ENCODE measurements around the gene NCK1.

The NCK1 gene

DNA sequence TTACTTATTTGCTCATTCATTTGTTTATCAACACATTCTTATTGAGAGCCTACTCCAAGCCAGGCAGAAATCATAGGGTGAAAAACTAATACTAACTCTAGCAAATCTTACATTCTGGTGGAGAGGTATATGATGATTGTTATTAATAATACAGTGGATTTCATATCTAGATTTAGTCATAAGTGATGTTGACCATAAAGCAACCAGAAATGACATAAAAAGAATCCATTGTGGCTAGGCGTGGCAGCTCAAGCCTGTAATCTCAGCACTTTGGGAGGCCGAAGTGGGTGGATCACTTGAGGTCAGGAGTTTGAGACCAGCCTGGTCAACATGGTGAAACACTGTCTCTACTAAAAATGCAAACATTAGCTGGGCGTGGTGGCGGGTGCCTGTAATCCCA, 69.6 kb downstream of the NCK1 start:
- H3K4me1 ChIP-seq: no peaks in the 10 kb centered on the region
- H3K4me2 ChIP-seq (ENCODE audit: low read length): peak overlapping the region; percentile 52
- no peak overlapping the region for H2AFZ ChIP-seq
- no peak overlapping the region for H3K9ac ChIP-seq
- TF ChIP-seq CTCF (IDR thresholded peaks at IDR 0.05): no peak
- no peaks in the 10 kb centered on the region for H3K36me3 ChIP-seq (ENCODE audit: control insufficient read depth, insufficient read depth, low read length)
- no peaks in the 10 kb centered on the region for H3K27me3 ChIP-seq (ENCODE audit: control insufficient read depth, insufficient read depth, low read length)
- no peaks in the 10 kb centered on the region for H3K9me3 ChIP-seq (ENCODE audit: control insufficient read depth, low read length)
- H3K4me3 ChIP-seq (ENCODE audit: low read depth, low read length): peak overlapping the region; percentile 1
- no peak overlapping the region for H3K27ac ChIP-seq
- peaks cover 21% of the 10 kb centered on the region for H3K79me2 ChIP-seq

- no peak overlapping the region for H3K4me3 ChIP-seq (ENCODE audit: low read depth, low read length)
- no peaks in the 10 kb centered on the region for H3K4me1 ChIP-seq
- no peak overlapping the region for H3K4me2 ChIP-seq (ENCODE audit: low read length)
- no peaks in the 10 kb centered on the region for H3K9me3 ChIP-seq (ENCODE audit: control insufficient read depth, low read length)
- peaks cover 27% of the 10 kb centered on the region for H3K79me2 ChIP-seq
- H3K27ac ChIP-seq: no peak overlapping the region
- H3K9ac ChIP-seq: no peak overlapping the region
- H2AFZ ChIP-seq: no peak overlapping the region
- H3K36me3 ChIP-seq (ENCODE audit: control insufficient read depth, insufficient read depth, low read length): no peaks in the 10 kb centered on the region
- H3K27me3 ChIP-seq (ENCODE audit: control insufficient read depth, insufficient read depth, low read length): no peaks in the 10 kb centered on the region
- no peak for TF ChIP-seq CTCF (IDR thresholded peaks at IDR 0.05)
These were observed 70.5 kb downstream of the NCK1 start for GRCh38 chr3:136932523-136932922.

DNA sequence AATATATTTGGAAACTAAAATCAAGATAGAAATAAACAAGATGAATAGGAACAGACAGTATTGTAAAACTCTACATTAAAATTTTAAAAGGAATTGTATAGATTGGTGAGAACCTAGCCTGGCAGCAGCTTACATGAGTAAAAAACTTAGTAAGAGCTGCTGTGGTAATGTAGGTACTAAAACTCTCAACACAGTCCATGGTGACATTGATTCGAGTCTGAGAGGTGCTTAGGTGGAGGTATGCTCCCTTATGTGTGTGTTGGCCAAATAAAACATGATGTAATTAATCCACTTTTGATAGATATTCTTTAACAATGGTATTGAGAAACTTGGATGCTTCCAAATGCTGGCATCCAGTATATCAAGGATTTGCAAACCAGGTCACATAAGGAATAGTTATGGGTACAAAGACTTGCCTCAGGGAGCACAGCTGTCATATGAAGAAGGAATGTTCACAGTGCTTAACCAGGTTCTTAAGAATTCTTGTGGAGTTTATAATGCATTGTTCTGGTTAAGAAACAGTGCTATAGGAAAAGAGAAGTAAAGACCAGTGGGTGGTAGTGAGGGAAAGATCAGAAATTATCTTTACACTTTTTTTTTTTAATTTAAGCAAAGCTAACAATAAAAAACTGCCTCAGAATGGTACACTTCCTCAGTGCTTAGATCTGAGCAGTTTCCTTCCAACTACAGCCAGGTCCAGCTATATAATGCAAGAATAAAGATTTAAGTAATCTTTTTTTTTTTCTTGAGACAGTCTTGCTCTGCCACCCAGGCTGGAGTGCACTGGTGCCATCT, 71.2 kb downstream of the NCK1 start:
- H3K27ac ChIP-seq: no peak overlapping the region
- no peak overlapping the region for H3K9ac ChIP-seq
- no peaks in the 10 kb centered on the region for H3K36me3 ChIP-seq (ENCODE audit: control insufficient read depth, insufficient read depth, low read length)
- no peaks in the 10 kb centered on the region for H3K4me1 ChIP-seq
- no peak overlapping the region for H3K4me2 ChIP-seq (ENCODE audit: low read length)
- H3K27me3 ChIP-seq (ENCODE audit: control insufficient read depth, insufficient read depth, low read length): no peaks in the 10 kb centered on the region
- no peak for TF ChIP-seq CTCF (IDR thresholded peaks at IDR 0.05)
- H3K9me3 ChIP-seq (ENCODE audit: control insufficient read depth, low read length): no peaks in the 10 kb centered on the region
- H3K79me2 ChIP-seq: peaks cover 27% of the 10 kb centered on the region
- H3K4me3 ChIP-seq (ENCODE audit: low read depth, low read length): no peak overlapping the region
- no peak overlapping the region for H2AFZ ChIP-seq

DNA sequence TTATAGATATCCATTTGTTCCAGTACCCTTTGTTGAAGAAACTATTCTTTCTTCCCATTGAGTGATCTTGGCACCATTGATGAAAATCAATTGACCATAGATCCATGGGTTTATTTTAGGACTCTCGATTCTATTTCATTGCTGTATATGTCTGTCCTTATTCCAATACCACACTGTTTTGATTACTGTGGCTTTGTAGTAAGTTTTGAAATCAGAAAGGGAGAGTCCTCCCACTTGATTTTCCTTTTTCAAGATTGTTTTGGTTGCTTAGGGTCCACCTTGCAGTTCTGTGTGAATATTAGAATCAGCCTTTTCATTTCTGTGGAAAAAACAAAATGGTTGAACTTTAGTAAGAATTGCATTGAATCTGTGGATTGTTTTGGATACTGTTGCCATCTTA, 75.2 kb downstream of the NCK1 start:
- Histone ChIP-seq H3K9ac (no peak overlapping the region), H3K79me2 (peaks cover 32% of the 10 kb centered on the region), H3K27ac (no peak overlapping the region), H3K9me3 (ENCODE audit: control insufficient read depth, low read length) (no peaks in the 10 kb centered on the region), H3K4me1 (peaks cover 2% of the 10 kb centered on the region), H3K4me2 (ENCODE audit: low read length) (no peak overlapping the region), H2AFZ (no peak overlapping the region), H3K4me3 (ENCODE audit: low read depth, low read length) (no peak overlapping the region), H3K27me3 (ENCODE audit: control insufficient read depth, insufficient read depth, low read length) (no peaks in the 10 kb centered on the region), H3K36me3 (ENCODE audit: control insufficient read depth, insufficient read depth, low read length) (no peaks in the 10 kb centered on the region)
- no peak for TF ChIP-seq CTCF (IDR thresholded peaks at IDR 0.05)

DNA sequence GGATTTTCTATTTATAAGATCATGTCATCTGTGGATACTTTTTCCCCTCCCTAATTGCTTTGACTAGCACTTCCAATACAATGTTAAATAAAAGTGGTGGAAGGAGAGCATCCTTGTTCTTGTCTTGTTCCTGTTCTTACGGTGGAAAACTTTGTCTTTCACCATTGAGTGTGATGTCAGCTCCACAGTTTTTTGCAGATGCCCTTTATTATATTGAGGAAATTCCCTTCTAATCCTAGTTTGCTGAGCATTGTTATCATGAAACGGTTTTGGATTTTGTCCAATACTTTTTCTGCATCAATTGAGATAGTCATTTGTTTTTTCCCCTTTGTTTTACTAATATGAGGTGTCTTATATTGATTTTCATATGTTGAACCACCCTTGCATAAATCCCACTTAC, 75.8 kb downstream of the NCK1 start:
- Histone ChIP-seq H3K36me3 (ENCODE audit: control insufficient read depth, insufficient read depth, low read length) (no peaks in the 10 kb centered on the region), H2AFZ (no peak overlapping the region), H3K27ac (no peak overlapping the region), H3K4me2 (ENCODE audit: low read length) (no peak overlapping the region), H3K9me3 (ENCODE audit: control insufficient read depth, low read length) (no peaks in the 10 kb centered on the region), H3K9ac (no peak overlapping the region), H3K4me3 (ENCODE audit: low read depth, low read length) (no peak overlapping the region), H3K27me3 (ENCODE audit: control insufficient read depth, insufficient read depth, low read length) (no peaks in the 10 kb centered on the region), H3K4me1 (peaks cover 2% of the 10 kb centered on the region), H3K79me2 (peaks cover 32% of the 10 kb centered on the region)
- no peak for TF ChIP-seq CTCF (IDR thresholded peaks at IDR 0.05)
